HEK293T (cell line): ENCODE measurements around the gene C1QTNF8.

Source experiments
- CTCF ChIA-PET: fragments of 350-600 bp; formaldehyde crosslinking; extraction: SDS; loops from one replicate; lab custom pipeline; 2021; ENCODE audit warnings: antibody characterized with exemption, inconsistent platforms; lab: Yijun Ruan, JAX
- POLR2A ChIA-PET: fragments of 350-600 bp; formaldehyde crosslinking; extraction: SDS; loops from one replicate; lab custom pipeline; 2020; ENCODE audit warnings: antibody characterized with exemption, inconsistent platforms; lab: Yijun Ruan, JAX
- DNase-seq: peaks from one replicate; pipeline ENCODE4 v3.0.0; 2012; ENCODE audit warnings: mixed read lengths; ENCODE audit errors: extremely low spot score
- ARNT ChIP-seq: fragments of 450-650 bp; IDR thresholded peaks from 2 replicates; pipeline ENCODE4 v1.6.1; 2017; ENCODE audit warnings: mild to moderate bottlenecking
- CTBP1 ChIP-seq: fragments of 450-650 bp; IDR thresholded peaks from 2 replicates; pipeline ENCODE4 v1.6.1; 2016; ENCODE audit warnings: borderline replicate concordance
- FOXK2 ChIP-seq: fragments of 450-650 bp; IDR thresholded peaks from 2 replicates; pipeline ENCODE4 v1.6.1; 2016; ENCODE audit warnings: mild to moderate bottlenecking
- FOXM1 ChIP-seq: fragments of 450-650 bp; IDR thresholded peaks from 2 replicates; pipeline ENCODE4 v1.6.1; 2017; ENCODE audit warnings: mild to moderate bottlenecking, borderline replicate concordance
- LEF1 ChIP-seq: fragments of 450-650 bp; IDR thresholded peaks from 2 replicates; pipeline ENCODE4 v1.6.1; 2017; ENCODE audit warnings: mild to moderate bottlenecking, borderline replicate concordance
- SUZ12 ChIP-seq: fragments of 450-650 bp; IDR thresholded peaks from 2 replicates; pipeline ENCODE4 v1.6.1; 2016; ENCODE audit warnings: mild to moderate bottlenecking
- TARDBP ChIP-seq: fragments of 450-650 bp; IDR thresholded peaks from 2 replicates; pipeline ENCODE4 v1.6.1; 2016

Gene C1QTNF8

GRCh38 chr16:1038932-1039331, 57.1 kb downstream of the C1QTNF8 start:
- POLR2A ChIA-PET: no interaction called here

More at GRCh38 chr16:1038932-1039331, 57.1 kb downstream of the C1QTNF8 start:
- CTCF ChIA-PET: no interaction called here
- no peak for DNase-seq
- TF ChIP-seq TARDBP: no peak
- no peak for TF ChIP-seq FOXK2
- no peak for TF ChIP-seq LEF1
- no peak for TF ChIP-seq CTBP1
- TF ChIP-seq FOXM1: no peak
- no peak for TF ChIP-seq ARNT
- TF ChIP-seq SUZ12: no peak
